DOHH2 (cell line): ENCODE data around the gene ZNF101.

Source experiments
- H3F3A ChIP-seq: fragments of 200-600 bp; sonication (generic), shearing (Covaris generic); 2 replicates; pipeline ENCODE4 v1.6.0; 2016; ENCODE audit warnings: antibody characterized with exemption, mild to moderate bottlenecking; ENCODE audit not compliant: control insufficient read depth, insufficient read depth
- H3K27ac ChIP-seq: fragments of 200-600 bp; sonication (generic); 2 replicates; pipeline ENCODE4 v1.5.1; 2014; ENCODE audit warnings: low read depth, mild to moderate bottlenecking, low read length, moderate library complexity
- H3K27me3 ChIP-seq: fragments of 200-600 bp; sonication (generic); 2 replicates; pipeline ENCODE4 v1.6.1; 2014; ENCODE audit warnings: mild to moderate bottlenecking, low read length, mixed read lengths; ENCODE audit not compliant: control insufficient read depth
- H3K36me3 ChIP-seq: fragments of 200-600 bp; sonication (generic); 2 replicates; pipeline ENCODE4 v1.6.1; 2014; ENCODE audit warnings: mild to moderate bottlenecking, low read length, moderate library complexity, mixed read lengths; ENCODE audit not compliant: control insufficient read depth
- H3K4me1 ChIP-seq: fragments of 200-600 bp; sonication (generic); 2 replicates; pipeline ENCODE4 v1.6.1; 2014; ENCODE audit warnings: mild to moderate bottlenecking, low read length, mixed read lengths; ENCODE audit not compliant: control insufficient read depth
- H3K4me2 ChIP-seq: fragments of 200-600 bp; sonication (generic); 2 replicates; pipeline ENCODE4 v1.6.0; 2014; ENCODE audit warnings: mild to moderate bottlenecking, low read length, moderate library complexity
- H3K4me3 ChIP-seq: fragments of 200-600 bp; sonication (generic); 2 replicates; pipeline ENCODE4 v1.5.1; 2014; ENCODE audit warnings: mild to moderate bottlenecking, low read length, mixed read lengths
- H3K79me2 ChIP-seq: fragments of 200-600 bp; sonication (generic); 2 replicates; pipeline ENCODE4 v1.6.1; 2014; ENCODE audit warnings: mild to moderate bottlenecking, low read length, mixed read lengths; ENCODE audit not compliant: control insufficient read depth
- H3K9me2 ChIP-seq: fragments of 200-600 bp; sonication (generic); replicated peaks from 2 replicates; pipeline ENCODE4 v1.6.1; 2014; ENCODE audit warnings: mild to moderate bottlenecking, low read length, mixed read lengths; ENCODE audit not compliant: control insufficient read depth
- H3K9me3 ChIP-seq: fragments of 200-600 bp; sonication (generic); 2 replicates; pipeline ENCODE4 v1.6.1; 2014; ENCODE audit warnings: antibody characterized with exemption, low read length, mixed read lengths; ENCODE audit not compliant: control insufficient read depth, insufficient read depth
- H4K20me1 ChIP-seq: fragments of 200-600 bp; sonication (generic); 2 replicates; pipeline ENCODE4 v1.6.0; 2014; ENCODE audit warnings: low read depth, mild to moderate bottlenecking, antibody characterized with exemption, low read length, moderate library complexity; ENCODE audit not compliant: control insufficient read depth, insufficient read depth
- CTCF ChIP-seq: fragments of 200-600 bp; sonication (generic); IDR thresholded peaks from one replicate; pipeline ENCODE4 v1.5.1; 2014; ENCODE audit warnings: antibody characterized with exemption, mild to moderate bottlenecking, low read depth, low read length; ENCODE audit not compliant: poor library complexity, severe bottlenecking
- EZH2phosphoT487 ChIP-seq: fragments of 200-600 bp; sonication (generic); IDR thresholded peaks from 2 replicates; pipeline ENCODE4 v1.6.1; 2017; ENCODE audit warnings: borderline replicate concordance, mild to moderate bottlenecking, antibody characterized with exemption, low read length, moderate library complexity, mixed read lengths

ZNF101 gene

GRCh38 chr19:19633711-19634515 is 34.7 kb upstream of the ZNF101 start:
- TF ChIP-seq CTCF (no peak), EZH2phosphoT487 (no peak)
- Histone ChIP-seq H3K27me3 (no peaks in the 10 kb centered on the region), H3K9me2 (no peaks in the 10 kb centered on the region), H4K20me1 (no peaks in the 10 kb centered on the region), H3K4me2 (no peak overlapping the region), H3K79me2 (no peaks in the 10 kb centered on the region), H3K4me3 (no peak overlapping the region), H3K27ac (no peak overlapping the region), H3K9me3 (no peaks in the 10 kb centered on the region), H3K4me1 (no peaks in the 10 kb centered on the region), H3K36me3 (peaks cover 61% of the 10 kb centered on the region), H3F3A (peaks cover 3% of the 10 kb centered on the region; the same call in 1 of the 2 replicates)

- Histone ChIP-seq H3K36me3 (peaks cover 63% of the 10 kb centered on the region), H3K4me2 (no peak overlapping the region)
These were observed 33.9 kb upstream of the ZNF101 start for GRCh38 chr19:19634516-19635312.

GRCh38 chr19:19635313-19635702 is 33.3 kb upstream of the ZNF101 start:
- no peaks in the 10 kb centered on the region for H3K79me2 ChIP-seq
- no peaks in the 10 kb centered on the region for H3K27me3 ChIP-seq
- no peak overlapping the region for H3K4me2 ChIP-seq
- no peak for TF ChIP-seq EZH2phosphoT487
- TF ChIP-seq CTCF: no peak
- H3K36me3 ChIP-seq: peaks cover 63% of the 10 kb centered on the region
- H3K4me3 ChIP-seq: no peak overlapping the region
- no peaks in the 10 kb centered on the region for H3K9me2 ChIP-seq
- H3K4me1 ChIP-seq: no peaks in the 10 kb centered on the region
- no peaks in the 10 kb centered on the region for H4K20me1 ChIP-seq
- H3K27ac ChIP-seq: no peak overlapping the region
- no peaks in the 10 kb centered on the region for H3K9me3 ChIP-seq
- peaks cover 3% of the 10 kb centered on the region; the same call in 1 of the 2 replicates for H3F3A ChIP-seq

More at GRCh38 chr19:19634516-19635312, 33.9 kb upstream of the ZNF101 start:
- no peaks in the 10 kb centered on the region for H3K79me2 ChIP-seq
- no peaks in the 10 kb centered on the region for H4K20me1 ChIP-seq
- peaks cover 3% of the 10 kb centered on the region; the same call in 1 of the 2 replicates for H3F3A ChIP-seq
- H3K9me3 ChIP-seq: no peaks in the 10 kb centered on the region
- TF ChIP-seq EZH2phosphoT487: no peak
- TF ChIP-seq CTCF: no peak
- H3K27ac ChIP-seq: no peak overlapping the region
- no peaks in the 10 kb centered on the region for H3K4me1 ChIP-seq
- H3K9me2 ChIP-seq: no peaks in the 10 kb centered on the region
- H3K4me3 ChIP-seq: no peak overlapping the region
- no peaks in the 10 kb centered on the region for H3K27me3 ChIP-seq
